ENCODE results near the gene PCDHGC4. TPM values are rescaled to one million over a fixed set of nuclear protein-coding genes. Genes with fewer than 3 reads are reported as not detected.
A peak's percentile ranks its signal among the peaks of the same experiment; 100 is the strongest.

The PCDHGC4 gene
- polyA plus RNA-seq, 1 donor = 1.7 TPM

GRCh38 chr5:141512911-141513626 is 28.2 kb downstream of the PCDHGC4 start:
- DNase-seq = peak; percentile 70

- DNase-seq = peak; percentile 89
These were observed 28.9 kb downstream of the PCDHGC4 start for GRCh38 chr5:141513627-141514329.

- no peak for DNase-seq
These were observed 29.7 kb downstream of the PCDHGC4 start for GRCh38 chr5:141514330-141515133.

GRCh38 chr5:141515141-141515540 is 30.3 kb downstream of the PCDHGC4 start:
- no peak for DNase-seq

GRCh38 chr5:141515946-141516671 is 31.3 kb downstream of the PCDHGC4 start:
- DNase-seq = no peak

DNA sequence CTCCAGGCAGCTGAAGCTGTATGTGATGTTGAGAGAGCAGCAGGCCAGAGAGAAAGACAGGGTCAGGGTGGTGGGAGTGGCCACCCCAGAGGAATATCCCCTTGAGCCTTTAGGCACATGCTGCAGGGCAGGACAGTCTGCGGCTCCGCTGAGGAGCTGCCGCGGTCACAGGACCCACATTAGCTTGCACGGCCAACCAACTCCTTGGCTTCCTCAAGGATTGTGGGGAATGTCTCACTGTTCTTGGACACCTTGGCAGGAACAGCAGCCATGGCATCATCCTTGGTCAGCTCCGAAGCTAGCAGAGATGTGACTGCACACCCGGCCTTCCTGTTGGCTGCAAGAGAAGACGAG is 31.8 kb downstream of the PCDHGC4 start:
- DNase-seq = no peak

GRCh38 chr5:141517312-141517711 is 32.5 kb downstream of the PCDHGC4 start:
- DNase-seq = no peak

- no peak for DNase-seq
These were observed 33.2 kb downstream of the PCDHGC4 start for GRCh38 chr5:141517880-141518617.

DNA sequence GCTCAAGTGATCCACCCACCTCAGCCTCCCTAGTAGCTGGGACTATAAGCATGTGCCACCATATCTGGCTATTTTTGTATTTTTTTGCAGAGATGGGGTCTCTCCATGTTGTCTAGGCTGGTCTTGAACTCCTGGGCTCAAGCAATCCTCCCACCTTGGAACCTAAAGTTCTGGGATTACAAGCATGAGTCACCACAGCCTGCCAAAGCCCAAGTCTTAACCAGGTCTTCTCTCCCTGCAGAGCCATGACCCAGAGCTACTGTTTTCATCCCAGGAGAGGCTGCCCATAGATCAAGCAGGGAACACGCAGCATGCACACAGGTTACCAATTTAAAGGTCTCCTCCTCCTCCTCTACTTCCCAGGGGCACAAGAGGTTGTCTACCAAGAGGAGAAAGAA is 33.8 kb downstream of the PCDHGC4 start:
- no peak for DNase-seq

DNA sequence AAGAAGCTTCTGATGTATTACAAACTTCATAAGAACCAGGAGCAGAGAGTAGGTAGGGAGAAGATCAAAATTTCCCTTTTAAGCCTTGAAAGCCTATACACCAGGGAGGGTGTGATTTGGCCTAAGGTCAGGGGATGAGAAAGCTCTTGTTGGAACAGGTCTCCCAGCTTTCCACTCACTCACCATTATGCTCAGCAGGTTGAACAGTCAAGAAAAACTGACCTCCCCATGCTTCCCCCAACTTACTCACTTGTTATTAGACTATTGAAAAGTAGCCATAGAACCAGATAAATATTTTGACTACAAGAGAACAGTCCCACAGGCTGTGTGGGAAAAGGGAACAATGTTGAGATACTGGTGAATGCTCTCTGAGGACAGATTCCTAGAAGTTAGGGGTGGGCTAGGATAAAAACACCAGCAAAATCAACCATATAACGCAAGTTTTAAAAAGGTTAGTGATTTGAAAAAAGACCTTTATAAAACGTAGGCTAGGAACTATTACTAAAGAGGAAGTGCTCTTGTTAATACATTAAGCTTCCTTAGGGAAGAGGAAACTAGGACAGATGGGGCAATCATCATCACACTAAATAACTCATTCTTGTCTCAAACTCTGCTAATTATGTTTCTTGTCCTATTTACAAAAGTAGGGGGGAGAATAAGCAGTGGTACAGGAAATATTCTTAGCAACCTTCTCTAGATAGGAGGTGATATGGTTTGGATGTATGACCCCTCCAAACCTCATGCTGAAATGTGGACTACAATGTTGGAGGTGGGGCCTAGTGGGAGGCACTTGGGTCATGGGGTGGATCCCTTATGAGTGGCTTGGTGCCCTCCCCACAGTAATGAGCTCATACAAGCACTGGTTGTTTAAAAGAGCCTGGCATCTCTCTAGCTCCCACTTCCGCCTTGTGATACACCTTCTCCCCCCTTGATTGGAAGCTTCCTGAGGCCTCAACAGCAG is 35.1 kb downstream of the PCDHGC4 start:
- no peak for DNase-seq

GRCh38 chr5:141521244-141521781 is 36.5 kb downstream of the PCDHGC4 start:
- peak; percentile 76 for DNase-seq

DNA sequence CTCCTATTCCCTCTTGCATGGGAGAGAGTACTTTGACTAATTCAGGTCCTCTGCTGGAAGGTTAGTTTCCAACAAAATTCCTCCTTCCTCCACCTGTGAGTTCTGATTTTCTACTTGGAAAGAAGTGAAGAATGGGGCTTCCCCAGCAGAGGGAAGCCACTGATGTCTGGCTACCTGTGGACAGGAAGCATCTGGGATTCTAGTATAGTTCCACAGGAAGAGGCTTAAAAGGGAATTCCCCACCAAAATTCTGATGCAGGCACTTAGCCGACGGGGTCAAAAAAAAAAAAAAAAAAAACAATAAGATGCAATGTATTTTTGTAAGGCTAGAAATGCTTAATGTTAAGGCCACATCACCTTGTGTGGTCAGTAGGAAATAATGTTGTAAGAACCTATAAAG is 37.5 kb downstream of the PCDHGC4 start:
- no peak for DNase-seq

DNA sequence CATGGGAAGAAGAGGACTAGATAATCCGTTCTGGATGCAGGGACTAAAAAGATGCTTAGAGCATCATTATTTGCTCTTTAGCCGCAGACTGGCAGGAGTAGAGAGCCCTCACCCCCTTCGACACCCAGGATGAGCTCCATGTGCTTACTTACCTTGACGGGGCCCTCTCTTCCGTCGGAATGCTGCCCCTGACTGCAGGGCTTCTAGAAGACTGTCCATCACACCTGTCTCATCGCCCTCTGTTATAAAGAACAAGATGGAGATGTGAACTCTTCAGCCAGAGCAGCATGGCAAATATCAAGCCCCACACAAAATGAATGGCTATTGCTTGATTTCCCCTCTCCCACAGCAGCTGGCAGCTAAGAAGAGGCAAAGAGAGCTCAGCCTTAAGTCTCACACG is 39.2 kb downstream of the PCDHGC4 start:
- DNase-seq = no peak

GRCh38 chr5:141524604-141525597 is 40.1 kb downstream of the PCDHGC4 start:
- DNase-seq = peak; percentile 96

- no peak for DNase-seq
These were observed 40.8 kb downstream of the PCDHGC4 start for GRCh38 chr5:141525653-141526052.

DNA sequence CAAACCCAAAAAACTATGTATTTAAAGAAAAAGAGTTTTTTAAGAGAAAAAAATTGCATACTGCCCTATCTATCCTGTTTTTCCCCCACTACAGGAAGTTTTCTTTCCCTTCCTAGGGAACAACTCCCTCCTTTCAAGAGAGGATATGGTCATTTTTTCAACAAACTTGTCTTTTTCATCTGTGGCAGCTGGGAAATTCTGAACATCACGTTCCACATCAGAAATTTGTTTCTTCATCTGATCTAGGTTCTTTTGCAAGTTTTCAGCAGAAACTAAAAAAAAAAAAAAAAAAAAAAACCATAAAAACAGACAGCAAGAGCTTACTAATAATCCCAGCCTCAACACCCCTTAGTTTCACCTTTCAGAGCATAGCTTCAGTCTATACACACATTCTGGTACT is 42.6 kb downstream of the PCDHGC4 start:
- no peak for DNase-seq

DNA sequence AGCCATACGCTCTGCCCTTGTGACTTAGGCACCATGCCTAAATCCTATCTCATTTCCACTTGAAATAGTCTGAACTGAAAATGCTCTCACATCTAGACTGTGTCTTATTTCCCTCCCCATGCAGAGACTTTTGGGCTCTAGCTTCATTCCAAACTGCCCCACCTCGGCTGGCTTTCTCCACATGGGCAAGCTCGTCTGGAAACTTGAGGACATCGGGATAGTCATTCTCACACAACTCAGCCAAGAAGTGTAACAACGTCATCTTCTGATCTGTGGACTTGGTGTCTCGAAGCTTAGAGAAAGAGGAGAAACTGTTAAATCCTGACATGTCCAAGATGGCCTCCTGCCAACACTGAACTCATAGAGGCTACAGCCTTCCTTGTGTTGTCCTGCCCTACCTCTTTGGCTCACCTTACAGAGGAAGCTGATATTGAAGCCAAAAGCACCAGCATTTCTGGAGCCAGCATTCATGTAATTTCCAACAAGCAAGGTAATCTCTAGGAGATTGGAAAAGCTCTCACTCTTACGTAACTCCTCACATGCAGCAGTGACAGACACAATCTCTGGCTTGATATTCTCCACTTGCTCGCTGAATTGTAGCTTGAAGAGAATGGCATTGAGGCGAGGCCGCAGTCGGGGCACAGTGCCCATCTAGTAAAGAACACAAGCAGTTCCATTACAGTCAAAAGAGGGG is 43.6 kb downstream of the PCDHGC4 start:
- peak; percentile 86 for DNase-seq

DNA sequence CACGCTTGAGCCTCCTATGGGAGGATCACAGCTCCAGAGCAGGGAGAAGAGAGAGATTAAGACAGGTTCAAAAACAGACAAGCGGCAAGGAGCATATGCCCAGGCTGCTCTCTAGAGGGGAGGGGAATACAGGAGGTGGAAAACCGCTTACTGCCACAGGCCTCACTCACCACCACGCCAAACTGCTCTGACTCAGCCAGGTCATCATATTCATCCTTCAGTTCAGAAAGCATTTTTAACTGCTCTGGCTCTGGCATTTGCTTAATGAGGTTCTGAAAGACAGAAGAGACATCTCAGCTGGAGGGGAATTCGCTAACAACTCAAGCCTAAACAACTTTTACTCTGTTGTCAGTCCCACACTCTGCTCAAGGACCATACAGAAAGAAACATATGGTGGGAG is 44.2 kb downstream of the PCDHGC4 start:
- no peak for DNase-seq

- DNase-seq = no peak
These were observed 45.0 kb downstream of the PCDHGC4 start for GRCh38 chr5:141529873-141530272.

Measured in hindlimb muscle (tissue), 1 donor.